Measurements from ENCODE around the gene FRMPD4.
"Not testable (repeated sequence)": the region's sequence is repeated elsewhere in the genome, so short reads cannot be mapped to it uniquely, and the experiment has no call there.

Gene FRMPD4

DNA sequence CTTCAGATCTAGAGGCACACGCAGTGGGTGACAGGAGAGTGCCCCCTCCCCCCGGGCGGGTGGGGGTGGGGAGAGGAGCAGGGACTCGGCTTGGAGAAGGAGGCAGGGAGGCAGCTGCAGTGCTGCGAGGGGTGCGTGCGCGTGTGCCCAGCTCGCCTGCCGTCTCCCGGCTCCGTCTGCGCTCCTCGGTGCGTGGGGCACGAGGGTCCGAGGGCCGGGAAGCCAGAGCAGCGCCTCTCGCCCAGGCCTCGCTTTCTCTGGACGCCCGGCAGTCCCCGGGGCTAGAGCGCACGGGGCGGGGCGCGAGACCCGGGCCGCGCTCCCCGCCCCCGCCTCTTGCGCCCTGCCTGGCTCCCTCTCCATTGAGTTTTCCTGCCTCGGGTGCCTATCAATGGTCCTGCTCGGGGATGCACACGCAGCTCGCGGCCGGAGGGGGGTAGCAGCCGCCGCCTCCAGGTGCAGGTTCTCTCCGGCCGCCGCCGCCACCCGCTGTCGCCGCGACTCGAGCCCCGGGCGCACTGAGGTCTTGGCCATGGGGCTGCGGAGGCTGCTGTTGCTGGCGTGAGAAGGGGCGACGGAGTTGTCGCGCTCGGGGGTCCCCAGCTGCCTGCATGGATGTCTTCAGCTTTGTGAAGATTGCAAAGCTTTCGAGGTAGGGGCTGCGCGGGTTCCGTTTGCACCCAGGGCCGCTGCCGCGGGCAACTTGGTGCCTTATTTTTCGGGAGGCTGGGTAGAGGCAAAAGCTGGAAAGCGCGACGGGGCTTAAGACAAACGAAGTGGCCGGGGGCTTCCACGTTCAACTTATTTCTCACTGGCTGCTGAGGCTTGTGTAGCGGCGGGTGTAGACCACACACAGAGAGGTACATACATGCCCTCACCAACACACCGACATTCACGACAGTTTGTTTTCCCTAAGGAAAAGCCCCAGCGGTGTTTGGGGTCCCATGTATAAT lies at the start of gene FRMPD4:
Gene FRMPD4 (plus strand): TSS at position 113 of the 953 bp plus-strand sequence. CDS start 499 bp downstream, at position 612.
- DNase-seq, result no peak

DNA sequence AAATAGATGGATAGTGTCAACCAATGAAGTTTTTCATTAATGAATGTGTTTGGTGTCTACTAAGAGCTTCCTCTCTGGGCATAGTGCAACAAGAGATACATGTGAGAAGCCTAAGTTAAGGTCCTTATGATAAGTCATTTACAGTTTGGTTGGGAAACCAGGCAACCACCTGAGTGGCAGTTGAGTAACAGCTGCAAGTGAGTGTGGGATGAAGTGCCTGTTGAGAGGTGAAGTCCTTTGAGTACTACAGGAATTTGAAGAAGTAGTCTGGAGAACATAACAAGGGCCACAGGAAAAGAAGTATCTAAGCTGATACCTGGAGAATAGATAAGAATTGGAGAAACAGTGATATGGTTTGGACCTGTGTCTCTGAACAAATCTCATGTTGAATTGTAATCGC lies 48.5 kb upstream of the FRMPD4 start:
- no peak for DNase-seq

DNA sequence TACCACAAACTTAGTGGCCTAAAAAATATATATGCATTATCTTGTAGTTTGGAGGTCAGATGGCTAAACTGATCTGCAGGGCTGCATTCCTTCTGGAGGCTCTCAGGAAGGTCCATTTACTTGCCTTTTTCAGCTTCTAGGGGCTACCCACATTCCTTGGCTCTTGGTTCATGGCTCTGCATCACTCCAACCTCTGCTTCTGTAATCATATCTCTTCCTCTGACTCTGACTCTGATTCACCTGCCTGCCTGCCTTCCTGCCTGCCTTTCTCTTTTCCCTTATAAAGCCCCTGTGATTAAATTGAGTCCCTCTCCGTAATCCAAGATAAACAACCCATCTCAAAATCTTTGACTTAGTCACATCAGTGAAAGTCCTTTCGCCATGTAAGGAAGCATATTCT lies 25.0 kb upstream of the FRMPD4 start:
- DNase-seq, result no peak

DNA sequence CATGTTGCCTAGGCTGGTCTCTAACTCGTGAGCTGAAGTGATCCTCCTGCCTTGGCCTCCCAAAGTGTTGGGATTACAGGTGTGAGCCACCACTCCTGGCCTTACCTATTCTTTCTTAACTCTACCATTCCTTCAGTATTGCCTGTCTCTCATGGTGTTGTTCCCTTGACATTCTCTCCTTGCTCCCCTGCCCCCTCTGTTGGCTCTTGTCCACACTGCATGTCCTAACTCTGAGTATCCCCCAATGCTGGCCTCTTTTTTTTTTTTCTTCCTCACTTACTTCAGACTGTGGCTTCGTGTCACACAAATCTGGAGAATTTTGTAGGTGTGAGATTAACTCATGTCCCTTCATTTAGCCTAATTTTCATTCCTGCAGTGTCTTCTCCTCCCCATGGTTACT lies 22.9 kb upstream of the FRMPD4 start:
- no peak for DNase-seq

DNA sequence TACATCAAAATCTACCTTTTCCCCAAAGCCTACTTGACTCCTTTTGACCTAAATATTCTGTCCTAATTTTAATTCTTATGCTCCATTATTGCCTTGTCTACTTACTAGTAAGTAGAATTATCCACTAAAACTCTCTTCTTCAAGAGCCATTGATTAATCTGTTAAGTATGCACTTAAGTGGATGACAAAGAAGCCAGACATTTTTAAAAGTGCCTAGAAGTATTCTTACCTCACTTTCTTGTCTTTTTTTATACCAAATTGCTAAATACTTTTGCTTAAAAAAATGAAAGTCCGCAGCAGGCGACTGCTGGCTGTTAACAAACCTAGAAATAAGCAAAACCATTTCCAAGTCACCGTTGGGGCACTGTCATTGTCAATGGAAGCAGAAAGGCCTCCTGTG lies 20.1 kb upstream of the FRMPD4 start:
- no peak for DNase-seq

DNA sequence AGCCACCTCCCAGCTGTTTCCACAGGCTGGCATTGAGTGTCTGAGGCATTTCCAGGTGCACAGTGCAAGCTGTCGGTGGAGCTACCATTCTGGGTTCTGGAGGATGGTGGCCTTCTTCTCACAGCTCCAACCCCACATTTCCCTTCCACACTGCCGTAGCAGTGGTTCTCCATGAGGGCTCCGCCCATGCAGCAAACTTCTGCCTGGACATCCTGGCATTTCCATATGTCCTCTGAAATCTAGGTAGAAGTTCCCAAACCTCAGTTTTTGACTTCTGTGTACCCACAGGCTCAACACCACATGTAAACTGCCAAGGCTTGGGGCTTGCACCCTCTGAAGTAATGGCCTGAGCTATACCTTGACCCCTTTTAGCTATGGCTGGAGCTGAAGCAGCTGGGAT lies 10.3 kb upstream of the FRMPD4 start:
- DNase-seq, result no peak

DNA sequence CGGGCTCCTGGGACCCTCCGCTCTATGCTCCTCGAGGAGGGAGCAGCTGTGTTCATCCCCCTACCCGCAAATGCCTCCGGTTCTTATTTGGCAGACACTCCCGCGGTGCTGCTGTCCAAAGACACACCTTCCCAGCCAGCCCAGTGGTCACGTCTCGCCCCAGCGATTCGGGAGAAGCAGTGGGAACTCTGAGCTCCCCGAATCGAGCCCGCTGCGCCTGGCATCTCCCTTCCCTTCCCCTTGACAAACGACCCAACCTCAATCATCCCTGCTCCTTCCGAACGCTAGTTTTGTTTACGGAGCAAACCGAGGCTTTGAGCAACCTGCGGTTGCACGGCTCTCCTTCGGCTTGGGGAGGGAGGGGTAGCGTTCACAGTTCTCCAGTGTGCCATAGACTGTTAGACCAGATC lies 317 bp upstream of the FRMPD4 start:
- DNase-seq, result no peak

DNA sequence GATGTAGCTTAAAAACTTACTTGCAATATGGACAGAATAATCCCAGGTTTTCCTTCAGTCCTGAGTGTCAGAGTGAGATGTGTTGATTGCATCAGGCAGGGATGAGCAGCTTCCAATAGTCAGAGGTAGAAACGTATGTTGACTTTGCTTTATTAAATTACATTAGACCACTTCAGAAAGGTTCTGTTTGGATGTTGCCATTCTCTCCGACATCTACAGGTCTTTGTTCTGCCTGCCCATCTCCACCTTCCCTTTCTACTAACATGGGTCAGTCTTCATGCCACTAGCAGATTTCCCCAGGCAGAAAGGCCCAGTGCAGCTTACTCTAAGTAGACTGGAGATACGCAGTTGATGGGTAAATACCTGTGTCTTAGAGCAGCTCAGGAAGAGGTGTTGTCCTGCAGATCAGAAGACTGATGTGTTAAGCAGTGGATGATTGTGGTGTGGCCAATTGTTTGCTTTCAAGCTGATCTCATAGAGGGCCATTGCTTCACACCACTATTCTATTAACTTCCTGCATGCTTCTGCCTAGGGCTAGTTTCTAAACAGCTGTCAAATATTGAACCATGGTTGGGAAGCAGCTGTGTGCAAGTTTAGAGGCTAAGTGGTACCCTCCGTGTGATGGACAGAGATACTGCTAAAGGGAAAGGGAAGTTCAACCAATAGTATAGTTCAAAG lies 1.8 kb downstream of the FRMPD4 start:
- no peak for DNase-seq

DNA sequence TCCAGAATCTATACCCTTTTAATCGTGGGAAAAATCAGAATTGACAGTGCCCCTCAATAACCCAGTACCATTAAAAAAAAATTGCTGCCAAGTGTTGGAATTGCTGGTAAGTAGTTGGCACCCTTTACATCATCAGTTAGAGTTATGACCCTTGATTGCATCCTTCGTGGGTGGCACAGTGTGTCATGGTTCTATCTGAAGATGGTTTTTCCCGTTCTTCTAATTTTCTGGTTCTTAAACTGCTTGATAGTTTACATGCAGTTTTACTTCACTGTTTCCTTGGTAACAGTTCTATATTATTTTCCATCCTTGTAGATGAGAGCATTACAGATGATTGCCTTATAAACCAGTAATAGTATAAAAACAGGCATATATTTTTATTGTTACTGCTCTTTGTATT lies 3.2 kb downstream of the FRMPD4 start:
- no peak for DNase-seq

DNA sequence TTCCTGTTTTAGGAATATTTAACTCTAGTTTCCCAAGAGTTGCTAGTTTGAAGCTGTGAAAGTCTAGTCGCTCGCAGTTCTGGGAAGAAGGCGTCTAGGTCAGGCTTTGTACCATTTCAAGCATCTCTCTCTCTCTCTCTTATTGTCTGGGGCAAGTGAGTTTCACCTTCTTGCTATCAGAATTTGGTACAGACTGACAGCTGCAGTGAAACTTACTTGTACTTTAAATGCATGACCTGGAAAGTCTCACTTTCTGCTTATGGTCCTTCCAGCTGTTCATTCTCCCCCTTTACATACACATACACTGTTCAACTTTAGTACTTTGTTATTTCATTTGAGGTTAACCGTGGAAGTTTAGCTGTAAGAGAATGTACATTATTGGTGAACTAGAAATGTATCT lies 4.4 kb downstream of the FRMPD4 start:
- no peak for DNase-seq

DNA sequence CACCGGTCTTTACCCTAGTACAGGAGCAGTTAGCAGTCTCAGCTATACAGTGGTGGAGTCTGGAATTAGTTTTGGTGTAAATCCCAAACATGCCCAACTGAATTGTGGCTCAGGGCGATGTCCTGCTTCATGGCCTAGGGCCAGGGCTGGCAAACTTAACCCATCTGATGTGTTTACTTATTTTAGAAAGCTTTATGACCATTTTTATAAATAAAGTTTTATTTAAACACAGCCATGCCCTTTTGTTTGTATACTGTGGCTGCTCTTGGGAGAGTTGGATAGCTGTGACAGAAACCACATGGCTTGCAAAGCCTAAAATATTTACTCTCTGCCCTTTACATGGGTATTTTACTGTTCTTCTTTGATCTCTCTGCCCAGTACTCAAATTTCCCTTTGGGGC lies 7.1 kb downstream of the FRMPD4 start:
- DNase-seq, result no peak

DNA sequence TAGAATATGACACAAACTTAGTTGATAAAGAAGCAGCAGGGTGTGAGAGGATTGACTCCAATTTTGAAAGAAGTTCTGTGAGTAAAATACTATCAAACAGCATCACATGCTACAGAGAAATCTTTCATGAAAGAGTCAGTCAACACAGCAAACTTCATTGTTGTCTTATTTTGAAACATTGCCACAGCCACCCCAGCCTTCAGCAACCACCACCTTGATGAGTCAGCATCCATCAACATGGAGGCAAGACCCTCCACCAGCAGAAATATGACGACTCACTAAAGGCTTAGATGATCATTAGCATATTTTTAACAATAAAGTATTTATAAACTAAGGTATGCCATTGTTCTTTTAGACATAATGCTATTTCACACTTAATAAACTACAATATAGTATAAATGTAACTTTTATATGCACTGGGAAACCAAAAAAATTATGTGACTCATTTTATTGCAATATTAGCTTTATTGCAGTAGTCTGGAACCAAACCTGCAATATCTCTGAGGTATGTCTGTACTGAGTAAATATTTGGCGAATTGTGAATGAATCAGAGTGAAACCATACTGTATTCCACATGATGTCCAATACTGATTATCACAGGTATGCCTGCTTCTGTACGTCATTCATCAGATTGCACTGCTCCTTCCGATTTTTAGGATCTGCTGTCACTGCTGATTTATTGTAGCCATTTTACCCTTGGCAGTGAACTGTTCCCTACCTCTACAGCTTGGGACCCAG lies 11.6 kb downstream of the FRMPD4 start:
- DNase-seq, result no peak

DNA sequence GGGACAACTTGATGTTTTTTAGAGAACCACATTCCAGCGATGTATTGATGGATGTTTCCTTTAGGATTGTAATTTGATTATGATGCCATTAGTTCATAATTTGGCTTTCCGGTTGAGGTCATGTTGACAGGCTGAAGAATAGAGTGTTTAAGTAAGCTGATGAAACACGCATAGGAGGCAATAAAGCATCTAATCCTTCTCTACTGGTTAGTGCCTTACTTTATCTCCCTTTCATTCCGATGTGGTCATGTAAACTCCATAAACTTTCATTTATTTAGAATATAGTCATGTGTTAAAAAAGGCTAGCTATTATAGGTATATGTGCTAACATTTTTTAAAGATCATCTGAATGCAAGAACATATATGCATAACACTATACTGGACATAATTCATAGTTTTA lies 15.0 kb downstream of the FRMPD4 start:
- DNase-seq, result no peak

DNA sequence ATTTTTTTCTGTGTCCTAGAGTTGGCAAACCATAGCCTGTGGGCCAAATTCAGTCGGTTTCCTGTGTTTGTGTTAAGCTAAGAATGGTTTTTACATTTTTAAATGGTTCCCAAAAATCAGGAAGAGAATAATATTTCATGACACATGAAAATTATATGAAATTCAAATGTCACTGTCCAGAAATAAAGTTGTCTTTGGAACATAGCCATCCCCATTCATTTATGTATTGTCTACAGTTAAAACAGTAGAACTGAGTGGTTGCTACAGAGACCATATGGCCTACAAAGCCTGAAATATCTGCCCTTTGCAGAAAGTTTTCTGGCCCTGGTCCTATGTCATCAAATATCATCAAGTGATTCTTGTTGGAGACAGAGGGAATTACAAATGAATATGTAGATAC lies 15.5 kb downstream of the FRMPD4 start:
- DNase-seq, result no peak

DNA sequence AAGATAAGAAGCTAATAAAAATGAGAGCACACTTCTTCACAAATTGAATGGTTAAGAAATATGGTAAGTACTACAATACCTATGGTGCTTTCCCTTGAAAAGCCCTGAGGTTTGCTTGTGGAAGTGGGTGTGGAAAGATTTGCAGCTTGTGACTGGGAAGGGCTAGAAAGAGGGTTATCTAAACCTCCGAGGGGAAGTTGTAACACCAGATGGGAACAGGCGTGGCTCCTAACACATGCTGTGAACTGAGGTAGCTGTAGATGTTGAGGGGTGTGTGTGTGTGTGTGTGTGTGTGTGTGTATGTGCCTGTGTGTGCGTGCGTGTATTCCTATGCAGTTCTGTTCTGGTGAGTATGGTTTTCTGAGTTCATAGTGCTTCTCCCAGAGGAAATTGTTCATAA lies 21.5 kb downstream of the FRMPD4 start:
- DNase-seq, result no peak

DNA sequence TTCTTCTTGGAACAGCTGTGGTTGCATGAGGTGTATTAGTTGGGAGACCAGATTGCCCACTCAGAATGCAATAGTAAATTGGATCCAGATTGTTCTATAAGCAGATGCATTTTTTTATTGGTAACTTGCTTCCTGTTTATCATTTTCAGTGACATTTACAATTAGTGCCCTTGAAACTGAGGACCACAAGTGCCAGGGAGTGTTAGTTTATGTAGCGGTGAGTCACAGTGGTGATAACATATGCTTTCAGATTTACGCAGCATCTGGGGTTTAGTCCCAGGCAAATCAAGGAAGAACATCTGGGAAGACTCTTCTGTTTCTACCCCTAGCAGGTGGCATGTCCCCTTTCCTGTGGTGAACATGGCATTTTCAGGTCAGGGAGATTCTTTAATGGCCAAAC lies 24.1 kb downstream of the FRMPD4 start:
- DNase-seq, result no peak

DNA sequence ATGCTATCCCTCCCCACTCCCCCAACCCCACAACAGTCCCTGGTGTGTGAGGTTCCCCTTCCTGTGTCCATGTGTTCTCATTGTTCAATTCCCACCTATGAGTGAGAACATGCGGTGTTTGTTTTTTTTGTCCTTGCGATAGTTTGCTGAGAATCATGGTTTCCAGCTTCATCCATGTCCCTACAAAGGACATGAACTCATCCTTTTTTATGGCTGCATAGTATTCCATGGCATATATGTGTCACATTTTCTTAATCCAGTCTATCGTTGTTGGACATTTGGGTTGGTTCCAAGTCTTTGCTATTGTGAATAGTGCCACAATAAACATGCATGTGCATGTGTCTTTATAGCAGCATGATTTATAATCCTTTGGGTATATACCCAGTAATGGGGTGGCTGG lies 25.9 kb downstream of the FRMPD4 start:
- DNase-seq, result not testable (repeated sequence)

DNA sequence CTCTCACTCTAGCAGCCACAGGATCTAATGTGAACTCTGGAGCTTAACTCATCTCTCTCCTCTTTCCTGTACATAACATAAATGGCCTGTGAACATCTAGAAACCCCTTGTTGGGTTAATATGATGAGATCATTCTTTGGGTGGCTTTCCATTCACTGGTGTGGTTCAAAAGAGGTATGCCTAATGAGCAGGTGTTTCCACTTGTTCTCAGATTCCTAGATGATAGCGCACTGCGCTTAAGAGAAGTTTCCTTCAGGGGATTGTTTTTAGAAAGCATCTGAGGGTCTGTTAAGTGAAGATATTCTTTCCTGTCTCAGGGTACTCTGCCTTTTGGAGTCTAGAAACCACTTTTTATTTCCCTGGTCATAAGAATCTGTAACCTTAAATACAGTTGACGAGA lies 32.5 kb downstream of the FRMPD4 start:
- DNase-seq, result no peak

DNA sequence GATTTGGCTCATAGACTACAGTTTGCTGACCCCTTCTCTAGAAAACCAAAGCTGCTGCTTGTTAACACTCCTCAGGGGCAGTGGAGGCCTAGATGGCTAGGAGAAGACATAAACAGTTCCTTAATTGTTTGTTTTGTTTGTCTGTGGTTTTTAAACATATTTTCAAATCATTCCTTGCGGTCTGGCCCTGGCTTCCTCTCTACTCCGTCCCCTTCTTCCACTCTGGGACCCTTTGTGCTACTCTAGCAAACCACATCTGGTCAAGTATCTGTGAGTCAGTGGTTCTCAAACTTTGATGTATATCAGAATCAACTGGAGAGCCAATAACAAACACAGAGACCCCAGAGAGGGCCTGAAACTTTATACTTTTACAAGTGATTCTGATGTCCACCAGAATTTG lies 36.1 kb downstream of the FRMPD4 start:
- no peak for DNase-seq

DNA sequence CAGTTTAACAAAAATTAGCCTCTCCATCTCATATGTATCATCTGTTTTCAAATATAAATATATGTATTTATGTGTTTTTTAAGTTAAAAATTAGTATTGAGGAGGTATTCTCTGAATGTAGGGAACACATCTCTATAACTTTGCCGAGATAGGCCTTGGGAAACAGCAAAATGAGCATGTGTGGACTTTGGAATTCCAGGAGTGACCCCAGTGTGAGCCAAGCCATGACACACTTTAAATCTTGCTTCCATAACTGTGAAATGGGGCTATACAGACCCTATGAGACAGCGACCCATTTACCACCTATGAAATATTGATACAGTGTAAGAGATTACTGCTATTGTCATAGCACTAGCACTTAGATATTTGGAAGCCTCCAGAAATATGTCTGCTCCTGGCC lies 58.8 kb downstream of the FRMPD4 start:
- no peak for DNase-seq

DNA sequence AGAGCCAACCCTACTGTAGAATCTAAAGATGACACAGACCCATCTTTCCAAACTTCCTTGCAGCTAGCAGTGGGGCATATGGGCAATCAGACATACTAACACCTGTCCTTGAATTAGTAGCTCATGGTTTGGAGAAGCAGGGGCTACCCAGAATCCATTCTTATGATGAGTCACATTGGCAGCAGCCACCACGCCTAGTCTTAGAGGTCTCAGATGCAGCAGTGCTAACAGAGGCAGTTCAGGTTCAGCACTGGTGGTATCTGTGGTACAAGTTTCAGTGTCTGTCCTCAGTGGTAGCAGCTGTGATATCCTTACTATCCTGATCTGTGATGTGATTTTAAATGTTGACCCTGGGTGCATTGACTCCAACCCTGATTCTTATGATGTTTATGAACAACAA lies 68.1 kb downstream of the FRMPD4 start:
- no peak for DNase-seq

DNA sequence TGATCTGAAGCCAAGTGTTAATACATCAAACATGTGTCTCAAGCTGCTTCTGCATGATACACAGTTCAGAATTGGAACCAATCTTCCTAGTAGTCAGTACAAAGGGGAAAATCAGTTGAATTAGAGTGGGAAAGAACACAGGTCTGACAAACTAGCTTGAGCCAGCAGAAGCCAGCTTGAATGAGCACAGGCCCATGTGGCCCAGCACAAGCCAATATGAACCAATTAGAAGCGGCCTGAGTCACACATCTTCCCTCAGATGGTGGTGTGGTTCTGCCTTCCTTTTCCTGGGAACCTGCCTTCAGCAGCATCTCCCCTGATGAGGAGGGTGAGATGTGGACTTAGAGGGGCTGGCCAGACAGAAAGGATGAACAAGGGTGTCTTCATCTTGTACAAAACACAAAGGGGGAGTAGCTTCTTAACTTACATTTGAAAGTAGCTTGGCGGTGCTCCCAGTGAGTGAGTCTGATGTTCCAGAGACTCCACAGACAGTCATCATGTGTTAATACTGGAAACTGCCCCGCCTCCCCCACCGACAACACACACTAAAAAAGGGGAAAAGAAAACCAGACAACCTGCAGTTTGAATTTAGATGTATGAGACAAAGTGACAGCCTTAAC lies 72.0 kb downstream of the FRMPD4 start:
- no peak for DNase-seq

DNA sequence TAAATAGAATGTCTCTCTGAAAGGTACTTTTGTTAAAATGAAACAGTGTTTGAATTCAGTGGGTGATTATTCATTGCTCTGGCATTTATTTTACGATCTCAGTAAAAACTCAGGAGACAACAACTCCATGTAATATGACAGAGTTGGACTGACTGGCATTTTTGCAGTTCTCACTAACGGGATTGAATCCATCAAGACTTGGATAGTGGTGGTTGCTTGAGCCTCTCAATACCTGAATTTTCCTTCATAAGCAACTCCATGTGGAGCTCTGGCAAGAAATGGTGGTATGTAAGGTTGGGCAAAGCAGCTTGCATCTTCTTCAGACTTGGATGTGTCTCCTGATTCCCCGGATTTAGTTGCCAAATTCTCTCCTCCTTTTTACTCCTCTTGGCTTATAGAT lies 72.7 kb downstream of the FRMPD4 start:
- DNase-seq, result no peak
